GM12878 (cell line): ENCODE measurements around the gene EXOC7. TPM values are rescaled to one million over a fixed set of nuclear protein-coding genes. Genes with fewer than 3 reads are reported as not detected.

Source experiments
- BACH1 ChIP-seq: fragments of 450-650 bp; IDR thresholded peaks from 2 replicates; pipeline ENCODE4 v1.6.1; 2017; ENCODE audit warnings: mild to moderate bottlenecking, borderline replicate concordance
- BCL11A ChIP-seq: IDR thresholded peaks from 2 replicates; pipeline ENCODE4 v1.6.1; 2011; ENCODE audit warnings: low read depth, low read length
- CHD4 ChIP-seq: fragments of 200-600 bp; sonication (generic); IDR thresholded peaks from 2 replicates; pipeline ENCODE4 v1.6.1; 2016; ENCODE audit warnings: mild to moderate bottlenecking
- DPF2 ChIP-seq: fragments of 450-650 bp; IDR thresholded peaks from 2 replicates; pipeline ENCODE4 v1.6.1; 2017; ENCODE audit warnings: mild to moderate bottlenecking
- EGR1 ChIP-seq, 2 experiments: IDR thresholded peaks; 1 replicate in 1 of 2; 2 replicates in 1 of 2; pipeline ENCODE4 v1.6.1; 2011 to 2012; ENCODE audit warnings: low read depth in 2 of 2, low read length in 2 of 2, borderline replicate concordance in 1 of 2, mild to moderate bottlenecking in 1 of 2, moderate library complexity in 1 of 2
- GABPA ChIP-seq: IDR thresholded peaks from 2 replicates; pipeline ENCODE4 v1.6.1; 2014; ENCODE audit warnings: antibody characterized with exemption, low read depth, mild to moderate bottlenecking, inconsistent platforms
- IKZF2 ChIP-seq, 2 experiments: fragments of 450-650 bp; IDR thresholded peaks; 2 replicates each; pipeline ENCODE4 v1.6.1; 2017; ENCODE audit warnings: mild to moderate bottlenecking in 2 of 2, moderate library complexity in 2 of 2
- IRF3 ChIP-seq: fragments of 450-650 bp; IDR thresholded peaks from 2 replicates; pipeline ENCODE4 v1.6.1; 2014; ENCODE audit warnings: mild to moderate bottlenecking
- JUNB ChIP-seq: IDR thresholded peaks from 2 replicates; pipeline ENCODE4 v1.6.1; 2016; ENCODE audit warnings: antibody characterized with exemption, mild to moderate bottlenecking
- LARP7 ChIP-seq: fragments of 450-650 bp; IDR thresholded peaks from 2 replicates; pipeline ENCODE4 v1.6.1; 2017; ENCODE audit warnings: mild to moderate bottlenecking
- MTA2 ChIP-seq: fragments of 450-650 bp; IDR thresholded peaks from 2 replicates; pipeline ENCODE4 v1.6.1; 2016; ENCODE audit warnings: low read depth, mild to moderate bottlenecking, moderate library complexity
- POLR2AphosphoS5 ChIP-seq: IDR thresholded peaks from 2 replicates; pipeline ENCODE4 v1.6.1; 2011; ENCODE audit warnings: mild to moderate bottlenecking, low read length, inconsistent platforms
- POU2F2 ChIP-seq: IDR thresholded peaks from 3 replicates; pipeline ENCODE4 v1.6.1; 2011; ENCODE audit warnings: low read depth, mild to moderate bottlenecking, low read length, borderline replicate concordance
- RAD21 ChIP-seq: IDR thresholded peaks from 2 replicates; pipeline ENCODE4 v1.6.1; 2011; ENCODE audit warnings: mild to moderate bottlenecking, low read depth, low read length, moderate library complexity; ENCODE audit not compliant: insufficient read depth
- RELA ChIP-seq: fragments of 450-650 bp; IDR thresholded peaks from 2 replicates; pipeline ENCODE4 v1.8.0; 2014; ENCODE audit warnings: borderline replicate concordance; ENCODE audit not compliant: partially characterized antibody
- SIX5 ChIP-seq: IDR thresholded peaks from 2 replicates; pipeline ENCODE4 v1.6.1; 2011; ENCODE audit warnings: mild to moderate bottlenecking, low read depth, low read length, moderate library complexity; ENCODE audit not compliant: severe bottlenecking
- SMAD5 ChIP-seq: IDR thresholded peaks from 2 replicates; pipeline ENCODE4 v1.6.1; 2016; ENCODE audit warnings: antibody characterized with exemption, low read depth
- SP1 ChIP-seq: IDR thresholded peaks from one replicate; pipeline ENCODE4 v1.6.1; 2011; ENCODE audit warnings: low read depth, low read length
- SRF ChIP-seq, 2 experiments: IDR thresholded peaks; 2 replicates each; pipeline ENCODE4 v1.6.1; 2011; ENCODE audit warnings: low read depth in 2 of 2, low read length in 2 of 2, mild to moderate bottlenecking in 1 of 2, moderate library complexity in 1 of 2
- SUZ12 ChIP-seq: fragments of 200-600 bp; sonication (generic); IDR thresholded peaks from one replicate; pipeline ENCODE4 v1.6.1; 2018; ENCODE audit warnings: antibody characterized with exemption, mild to moderate bottlenecking; ENCODE audit not compliant: unreplicated experiment
- TAF1 ChIP-seq: IDR thresholded peaks from 2 replicates; pipeline ENCODE4 v1.6.1; 2011; ENCODE audit warnings: mild to moderate bottlenecking, low read depth, low read length, borderline replicate concordance
- ZBED1 ChIP-seq: IDR thresholded peaks from 2 replicates; pipeline ENCODE4 v1.6.1; 2016; ENCODE audit warnings: borderline replicate concordance
- ZBTB40 ChIP-seq: fragments of 450-650 bp; IDR thresholded peaks from 2 replicates; pipeline ENCODE4 v1.6.1; 2016; ENCODE audit warnings: mild to moderate bottlenecking, moderate library complexity, borderline replicate concordance
- ZNF207 ChIP-seq: fragments of 450-650 bp; IDR thresholded peaks from 2 replicates; pipeline ENCODE4 v1.6.1; 2014; ENCODE audit warnings: antibody characterized with exemption, mild to moderate bottlenecking, borderline replicate concordance
- ZNF384 ChIP-seq: IDR thresholded peaks from 2 replicates; pipeline ENCODE4 v1.6.1; 2012; ENCODE audit warnings: low read depth, mild to moderate bottlenecking, low read length, improper control_type of control experiment, borderline replicate concordance
- polyA plus RNA-seq, 11 experiments: library from polyadenylated mRNA; depleted of rRNA in 4 of 11; unstranded in 6 of 11; stranded (reverse) in 5 of 11; fragments of >200 nt; fragmentation: Nextera tagmentation in 4 of 11; fragmentation: Illumina TruSeq in 1 of 11; extraction: Ambion mirVana in 4 of 11; extraction: Trizol in 1 of 11; gene quantifications; 1 replicate in 1 of 11; 2 replicates in 10 of 11; pipeline versions ENCODE4 v1.2.1 to v1.2.3, GENCODE V29; 2011 to 2016; ENCODE audit warnings: inconsistent platforms in 2 of 11, missing spikeins in 2 of 11, low read depth in 1 of 11
- total RNA-seq, 4 experiments: library from RNA; depleted of rRNA in 3 of 4; stranded (reverse); fragments of >200 nt in 3 of 4; fragmentation: Illumina TruSeq in 1 of 4; extraction: Trizol in 1 of 4; gene quantifications; 2 replicates each; pipeline versions ENCODE4 v1.2.1 to v1.2.3, GENCODE V29; 2013 to 2021
- TF ChIP-seq, protein P1 (sequence below): fragments of 450-650 bp; IDR thresholded peaks from 2 replicates; pipeline ENCODE4 v1.6.1; 2017; ENCODE audit warnings: mild to moderate bottlenecking

Gene EXOC7
- total and polyA plus RNA-seq, 10 of the 15 experiments (the other 5 are each of a cell fraction or from before 2014, with no cell fraction given), result 18.8 to 71.3 (median 48.2) TPM

- peak; percentile 78 for TF ChIP-seq LARP7
- peak; percentile 32 for TF ChIP-seq RELA
- no peak for TF ChIP-seq ZBTB40
- TF ChIP-seq ZNF384, result no peak
- TF ChIP-seq ZNF207, result peak; percentile 74; the same call in 1 of the 2 replicates
- TF ChIP-seq SUZ12, result no peak
- TF ChIP-seq GABPA, result no peak
- TF ChIP-seq POU2F2, result peak; percentile 78
- TF ChIP-seq SMAD5, result peak; percentile 87; the same call in 1 of the 2 replicates
- TF ChIP-seq ZBED1, result no peak; the same call in 1 of the 2 replicates
- TF ChIP-seq TAF1, result peak; percentile 88
- peak in 1 of 2 experiments; percentile 43; a peak in 2 of 4 replicates for TF ChIP-seq IKZF2 (IDR thresholded peaks at IDR 0.05)
- no peak for TF ChIP-seq MTA2
- TF ChIP-seq EGR1 (IDR thresholded peaks at IDR 0.05; ENCODE audit: borderline replicate concordance in 1 of 2, low read depth in 2 of 2, low read length in 2 of 2), result peak in 1 of 2 experiments; percentile 71; a peak in 1 of 3 replicates
- TF ChIP-seq, protein P1, sequence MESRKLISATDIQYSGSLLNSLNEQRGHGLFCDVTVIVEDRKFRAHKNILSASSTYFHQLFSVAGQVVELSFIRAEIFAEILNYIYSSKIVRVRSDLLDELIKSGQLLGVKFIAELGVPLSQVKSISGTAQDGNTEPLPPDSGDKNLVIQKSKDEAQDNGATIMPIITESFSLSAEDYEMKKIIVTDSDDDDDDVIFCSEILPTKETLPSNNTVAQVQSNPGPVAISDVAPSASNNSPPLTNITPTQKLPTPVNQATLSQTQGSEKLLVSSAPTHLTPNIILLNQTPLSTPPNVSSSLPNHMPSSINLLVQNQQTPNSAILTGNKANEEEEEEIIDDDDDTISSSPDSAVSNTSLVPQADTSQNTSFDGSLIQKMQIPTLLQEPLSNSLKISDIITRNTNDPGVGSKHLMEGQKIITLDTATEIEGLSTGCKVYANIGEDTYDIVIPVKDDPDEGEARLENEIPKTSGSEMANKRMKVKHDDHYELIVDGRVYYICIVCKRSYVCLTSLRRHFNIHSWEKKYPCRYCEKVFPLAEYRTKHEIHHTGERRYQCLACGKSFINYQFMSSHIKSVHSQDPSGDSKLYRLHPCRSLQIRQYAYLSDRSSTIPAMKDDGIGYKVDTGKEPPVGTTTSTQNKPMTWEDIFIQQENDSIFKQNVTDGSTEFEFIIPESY, result no peak
- TF ChIP-seq SP1, result peak; percentile 14
- peak; percentile 50; the same call in 1 of the 2 replicates for TF ChIP-seq BACH1
- TF ChIP-seq CHD4, result no peak
- no peak; the same call in 1 of the 2 replicates for TF ChIP-seq IRF3
- TF ChIP-seq DPF2, result 0 out of 2 replicates have a peak, but pooled peaks have one; percentile 14
- TF ChIP-seq BCL11A, result no peak
- peak; percentile 75 for TF ChIP-seq POLR2AphosphoS5
- TF ChIP-seq RAD21, result no peak
- TF ChIP-seq SIX5, result peak; percentile 37
- no peak for TF ChIP-seq JUNB
- TF ChIP-seq SRF (IDR thresholded peaks at IDR 0.05; ENCODE audit: low read depth in 2 of 2, low read length in 2 of 2), result no peak
Observed at GRCh38 chr17:76072148-76072858, 31.3 kb downstream of the EXOC7 start, which contains the start of gene SRP68 (continued).
